Retinal pigment epithelial cell (primary cell): ENCODE results near the gene AKAP5.

ENCODE experiments used
- DNase-seq: peaks from one replicate; pipeline ENCODE4 v3.0.0-alpha.2; 2010; ENCODE audit warnings: low read depth
- H3K4me3 ChIP-seq: 2 replicates; pipeline ENCODE4 v1.5.1; 2011; ENCODE audit warnings: mild to moderate bottlenecking, low read length, control low read depth, moderate library complexity
- TF ChIP-seq, protein P1 (sequence below): conservative IDR thresholded peaks from 2 replicates; pipeline ENCODE4 v1.5.1; 2011; ENCODE audit warnings: low read depth, low read length, control low read depth, inconsistent platforms

The AKAP5 gene

DNA sequence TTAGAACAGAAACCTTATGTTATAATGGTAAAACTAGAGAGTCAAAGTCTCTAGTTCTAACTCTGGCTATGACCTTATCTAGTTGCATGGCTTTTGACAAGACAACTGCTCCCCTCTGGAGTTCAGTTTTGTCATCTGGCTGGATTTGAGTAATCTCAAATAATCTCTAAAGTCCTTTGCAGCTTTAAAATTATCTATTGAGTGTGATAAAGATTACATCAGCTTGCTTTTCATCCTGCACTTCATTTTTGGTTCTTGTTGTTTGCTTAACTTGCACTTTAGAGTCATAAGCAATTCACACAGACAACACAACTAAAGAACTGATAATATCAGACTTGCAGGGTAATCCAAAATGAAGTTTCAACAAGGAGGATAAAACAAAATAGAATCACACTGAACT lies 2.3 kb downstream of the AKAP5 start:
- no peak overlapping the region for H3K4me3 ChIP-seq
- DNase-seq: no peak
- TF ChIP-seq, protein P1, sequence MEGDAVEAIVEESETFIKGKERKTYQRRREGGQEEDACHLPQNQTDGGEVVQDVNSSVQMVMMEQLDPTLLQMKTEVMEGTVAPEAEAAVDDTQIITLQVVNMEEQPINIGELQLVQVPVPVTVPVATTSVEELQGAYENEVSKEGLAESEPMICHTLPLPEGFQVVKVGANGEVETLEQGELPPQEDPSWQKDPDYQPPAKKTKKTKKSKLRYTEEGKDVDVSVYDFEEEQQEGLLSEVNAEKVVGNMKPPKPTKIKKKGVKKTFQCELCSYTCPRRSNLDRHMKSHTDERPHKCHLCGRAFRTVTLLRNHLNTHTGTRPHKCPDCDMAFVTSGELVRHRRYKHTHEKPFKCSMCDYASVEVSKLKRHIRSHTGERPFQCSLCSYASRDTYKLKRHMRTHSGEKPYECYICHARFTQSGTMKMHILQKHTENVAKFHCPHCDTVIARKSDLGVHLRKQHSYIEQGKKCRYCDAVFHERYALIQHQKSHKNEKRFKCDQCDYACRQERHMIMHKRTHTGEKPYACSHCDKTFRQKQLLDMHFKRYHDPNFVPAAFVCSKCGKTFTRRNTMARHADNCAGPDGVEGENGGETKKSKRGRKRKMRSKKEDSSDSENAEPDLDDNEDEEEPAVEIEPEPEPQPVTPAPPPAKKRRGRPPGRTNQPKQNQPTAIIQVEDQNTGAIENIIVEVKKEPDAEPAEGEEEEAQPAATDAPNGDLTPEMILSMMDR: no peak

DNA sequence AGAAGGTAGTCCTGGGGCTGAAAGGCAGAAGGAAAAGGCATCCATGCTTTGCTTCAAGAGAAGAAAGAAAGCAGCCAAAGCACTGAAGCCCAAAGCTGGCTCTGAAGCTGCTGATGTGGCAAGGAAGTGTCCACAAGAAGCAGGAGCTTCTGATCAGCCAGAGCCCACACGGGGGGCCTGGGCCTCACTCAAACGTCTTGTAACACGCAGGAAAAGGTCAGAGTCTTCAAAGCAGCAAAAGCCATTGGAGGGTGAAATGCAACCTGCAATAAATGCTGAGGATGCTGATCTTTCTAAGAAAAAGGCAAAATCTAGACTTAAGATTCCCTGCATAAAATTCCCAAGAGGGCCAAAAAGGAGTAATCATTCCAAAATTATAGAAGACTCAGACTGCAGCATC lies 3.2 kb downstream of the AKAP5 start:
- H3K4me3 ChIP-seq: no peak overlapping the region
- TF ChIP-seq, protein P1: no peak
- no peak for DNase-seq

DNA sequence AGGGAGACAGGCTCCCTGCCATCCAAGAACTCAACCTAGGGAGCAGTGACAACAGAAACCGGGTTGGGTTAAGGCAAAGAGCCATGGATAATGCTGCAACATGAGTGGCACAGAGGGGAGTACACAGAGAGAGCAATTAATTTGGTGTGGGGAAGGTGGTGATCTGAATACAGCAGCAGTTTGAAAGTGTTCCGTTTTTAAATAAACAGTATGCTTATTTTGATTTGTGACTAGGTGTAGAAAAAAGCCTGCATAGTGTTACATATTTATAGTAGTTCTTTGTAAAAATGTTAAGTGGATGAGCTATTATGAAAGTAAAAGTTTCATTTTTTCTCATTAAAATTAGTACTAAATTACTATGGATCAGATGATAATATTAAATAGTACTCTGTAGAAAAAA lies 8.7 kb downstream of the AKAP5 start:
- DNase-seq: no peak
- TF ChIP-seq, protein P1: no peak
- H3K4me3 ChIP-seq: no peak overlapping the region

DNA sequence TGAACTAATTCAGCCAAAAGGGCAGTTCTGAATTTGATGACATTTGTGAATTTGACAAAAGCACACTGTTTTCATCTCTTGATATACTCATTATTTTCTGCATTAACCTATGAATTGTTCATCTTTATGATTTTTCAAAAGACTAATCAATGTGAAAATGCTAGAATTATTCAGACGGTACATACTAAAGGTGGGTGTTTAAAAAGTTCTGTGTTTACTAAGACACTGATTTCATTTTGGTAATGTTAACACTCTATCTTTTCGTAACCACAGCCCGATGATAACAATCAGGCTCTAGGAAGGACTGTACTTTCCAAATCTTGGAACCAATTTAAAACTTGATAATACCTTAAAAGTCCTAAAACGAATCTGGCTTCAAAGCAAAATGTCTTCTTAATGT lies 9.4 kb downstream of the AKAP5 start:
- no peak overlapping the region for H3K4me3 ChIP-seq
- TF ChIP-seq, protein P1: no peak
- no peak for DNase-seq

DNA sequence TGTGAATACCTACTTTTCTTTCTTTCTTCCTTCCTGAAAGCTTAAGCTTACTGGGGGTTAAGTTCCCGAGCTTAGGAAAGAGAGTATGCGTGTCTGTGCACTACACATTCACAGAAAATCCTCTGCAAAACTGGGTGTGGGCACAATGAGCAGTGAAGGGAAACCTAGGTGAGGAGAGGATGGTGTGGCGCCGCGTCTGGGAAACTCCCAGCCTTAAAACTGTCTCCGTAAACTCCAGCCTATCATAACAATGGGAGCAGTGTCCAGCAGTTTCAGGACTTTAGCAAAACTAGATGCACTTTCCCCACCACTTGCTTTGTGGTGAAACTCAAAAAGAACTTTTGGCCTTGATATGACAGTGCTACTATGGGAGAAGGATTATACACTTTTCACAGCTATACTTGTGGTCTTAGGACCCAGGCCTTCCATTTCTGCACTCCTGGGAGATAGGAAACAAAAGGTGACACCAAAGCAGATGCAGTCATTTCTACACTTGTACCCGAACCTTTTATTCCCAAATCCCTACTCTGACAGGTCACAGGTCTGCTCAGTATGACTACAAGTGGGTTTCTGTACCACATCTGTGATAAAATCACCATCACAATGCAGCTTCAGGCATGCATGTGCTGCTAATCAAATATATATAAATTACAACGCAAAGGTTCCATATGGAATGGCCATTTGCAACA lies 10.4 kb downstream of the AKAP5 start:
- DNase-seq: no peak
- H3K4me3 ChIP-seq: no peak overlapping the region
- TF ChIP-seq, protein P1: no peak

DNA sequence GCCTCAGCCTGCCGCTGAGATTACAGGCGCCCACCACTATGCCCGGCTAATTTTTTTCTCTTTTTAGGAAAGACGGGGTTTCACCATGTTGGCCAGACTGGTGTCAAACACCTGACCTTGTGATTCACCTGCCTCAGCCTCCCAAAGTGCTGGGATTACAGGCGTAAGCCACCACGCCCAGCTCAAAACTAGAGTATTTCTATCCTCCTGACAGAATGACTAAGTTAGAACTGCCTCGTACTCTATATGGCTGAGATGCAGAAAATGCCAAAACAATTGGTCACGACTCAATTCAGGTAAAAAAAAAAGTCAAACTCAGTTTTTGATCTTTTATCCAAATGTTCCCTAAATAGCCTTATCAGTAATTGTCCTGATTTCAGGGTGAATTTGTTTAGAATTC lies 11.1 kb downstream of the AKAP5 start:
- TF ChIP-seq, protein P1: no peak
- H3K4me3 ChIP-seq: no peak overlapping the region
- DNase-seq: no peak

DNA sequence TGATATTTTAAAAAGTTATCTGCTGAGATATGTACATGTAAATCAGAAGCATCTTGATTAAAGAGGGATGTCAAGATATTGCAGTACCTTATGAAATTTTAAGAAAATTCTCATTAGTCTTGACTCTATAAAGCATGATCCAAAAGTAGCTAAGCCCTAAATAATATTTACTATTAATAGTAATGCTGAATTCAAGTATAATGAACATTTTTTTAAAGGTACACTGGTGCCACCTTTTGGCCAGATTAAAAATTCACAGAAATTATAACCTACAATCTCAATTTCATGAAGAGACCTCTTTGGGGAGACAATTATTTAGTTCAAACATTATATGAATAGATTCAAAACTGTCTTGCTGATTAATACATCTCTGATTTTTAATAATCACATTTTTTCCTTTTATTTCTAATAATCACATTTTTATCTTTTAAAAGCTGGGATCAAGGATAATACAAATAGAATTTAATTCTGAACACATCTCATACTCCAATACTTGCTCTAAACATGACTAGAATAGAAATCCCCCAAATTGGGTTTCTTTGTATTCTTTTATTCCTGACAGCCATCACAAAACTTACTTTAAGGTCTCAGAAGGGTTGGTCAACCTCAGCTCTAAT lies 13.4 kb downstream of the AKAP5 start:
- no peak overlapping the region for H3K4me3 ChIP-seq
- TF ChIP-seq, protein P1: peak; percentile 35
- no peak for DNase-seq
